BLaER1 (cell line): ENCODE results near the gene SACS.
A peak's percentile ranks its signal among the peaks of the same experiment; 100 is the strongest.
"Not testable (repeated sequence)": the region's sequence is repeated elsewhere in the genome, so short reads cannot be mapped to it uniquely, and the experiment has no call there.

Experiments
- H3K27ac ChIP-seq: shearing (Covaris generic); formaldehyde crosslinking; 2 replicates; pipeline ENCODE4 v1.8.1; 2022
- H3K27me3 ChIP-seq: shearing (Covaris generic); formaldehyde crosslinking; 2 replicates; pipeline ENCODE4 v1.8.1; 2022
- H3K36me3 ChIP-seq: shearing (Covaris generic); formaldehyde crosslinking; 2 replicates; pipeline ENCODE4 v1.8.1; 2022
- H3K4me1 ChIP-seq: shearing (Covaris generic); formaldehyde crosslinking; 2 replicates; pipeline ENCODE4 v1.8.1; 2022
- H3K4me2 ChIP-seq: shearing (Covaris generic); formaldehyde crosslinking; 2 replicates; pipeline ENCODE4 v1.8.1; 2022
- H3K4me3 ChIP-seq: shearing (Covaris generic); formaldehyde crosslinking; 2 replicates; pipeline ENCODE4 v1.8.1; 2022
- H3K9ac ChIP-seq: shearing (Covaris generic); formaldehyde crosslinking; 2 replicates; pipeline ENCODE4 v1.8.1; 2022
- H3K9me3 ChIP-seq: shearing (Covaris generic); formaldehyde crosslinking; 2 replicates; pipeline ENCODE4 v1.8.1; 2022
- H4K20me1 ChIP-seq: shearing (Covaris generic); formaldehyde crosslinking; 2 replicates; pipeline ENCODE4 v1.8.1; 2022
- Cebpa-rat ChIP-seq: shearing (Covaris generic); IDR thresholded peaks from 2 replicates; pipeline ENCODE4 v1.8.1; 2022

SACS gene

DNA sequence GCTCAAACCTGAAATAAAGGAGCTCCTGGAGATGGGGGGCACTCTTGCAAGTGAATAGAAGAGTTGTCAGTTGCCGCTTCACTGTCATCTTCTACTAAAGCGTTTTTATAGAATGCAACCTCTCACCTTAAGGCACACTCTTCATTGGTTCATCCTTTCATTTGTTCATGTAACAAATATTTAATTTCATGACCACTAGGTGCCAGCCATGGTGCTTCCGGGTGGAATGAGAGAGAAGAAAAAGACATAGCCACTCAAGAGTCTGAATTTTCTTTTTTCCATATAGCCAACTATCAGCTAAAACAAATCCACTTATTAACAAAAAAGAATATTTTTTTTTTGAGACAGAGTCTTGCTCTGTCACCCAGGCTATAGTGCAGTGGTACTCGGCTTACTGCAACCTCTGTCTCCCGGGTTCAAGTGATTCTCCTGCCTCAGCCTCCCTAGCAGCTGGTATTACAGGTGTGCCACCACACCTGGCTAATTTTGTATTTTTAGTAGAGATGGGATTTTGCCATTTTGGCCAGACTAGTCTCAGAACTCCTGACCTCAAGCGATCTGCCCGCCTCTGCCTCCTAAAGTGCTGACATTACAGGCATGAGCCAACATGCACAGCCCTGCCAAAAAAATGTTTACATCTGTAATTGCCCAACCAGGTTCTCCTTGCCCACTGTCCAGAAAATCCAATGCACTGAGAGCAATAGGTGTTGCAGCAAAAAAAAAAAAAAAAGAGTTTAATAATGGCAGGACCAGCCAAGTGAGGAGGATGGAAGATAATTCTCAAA, 22.1 kb upstream of the SACS start:
- H3K9me3 ChIP-seq, result no peaks in the 10 kb centered on the region
- H3K4me3 ChIP-seq, result no peak overlapping the region
- no peak overlapping the region for H3K27ac ChIP-seq
- no peak overlapping the region for H3K9ac ChIP-seq
- peaks cover 15% of the 10 kb centered on the region for H3K4me1 ChIP-seq
- H3K4me2 ChIP-seq, result no peak overlapping the region
- no peak for TF ChIP-seq Cebpa-rat
- no peaks in the 10 kb centered on the region for H4K20me1 ChIP-seq
- H3K36me3 ChIP-seq, result no peaks in the 10 kb centered on the region
- H3K27me3 ChIP-seq, result no peaks in the 10 kb centered on the region

DNA sequence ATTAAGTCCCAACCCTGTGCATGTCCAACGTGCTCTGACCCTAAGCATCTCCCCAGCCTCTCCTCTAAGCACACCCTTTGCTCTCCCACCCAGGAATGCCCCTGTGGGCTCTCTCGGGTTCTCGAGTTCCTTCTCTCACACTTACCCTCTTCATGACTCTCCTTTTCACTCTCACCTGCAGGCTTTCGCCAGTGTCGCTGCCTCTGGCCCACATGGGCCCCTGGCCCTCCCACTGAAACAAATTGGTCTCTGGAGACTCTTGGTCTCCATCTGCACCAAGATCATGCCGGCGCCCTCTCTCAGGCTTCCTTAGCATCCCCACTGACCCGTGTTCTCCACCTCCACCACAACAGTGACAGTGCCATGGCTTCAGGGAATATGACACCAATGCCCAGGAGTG, 19.6 kb upstream of the SACS start:
- Histone ChIP-seq H3K9ac (no peak overlapping the region), H3K27ac (no peak overlapping the region), H3K4me2 (no peak overlapping the region), H3K4me1 (peaks cover 23% of the 10 kb centered on the region), H3K36me3 (no peaks in the 10 kb centered on the region), H3K4me3 (no peak overlapping the region), H3K9me3 (no peaks in the 10 kb centered on the region), H3K27me3 (no peaks in the 10 kb centered on the region), H4K20me1 (no peaks in the 10 kb centered on the region)
- no peak for TF ChIP-seq Cebpa-rat

- H3K27ac ChIP-seq, result no peak overlapping the region
Measured at GRCh38 chr13:23450340-23451046, 17.0 kb upstream of the SACS start.

DNA sequence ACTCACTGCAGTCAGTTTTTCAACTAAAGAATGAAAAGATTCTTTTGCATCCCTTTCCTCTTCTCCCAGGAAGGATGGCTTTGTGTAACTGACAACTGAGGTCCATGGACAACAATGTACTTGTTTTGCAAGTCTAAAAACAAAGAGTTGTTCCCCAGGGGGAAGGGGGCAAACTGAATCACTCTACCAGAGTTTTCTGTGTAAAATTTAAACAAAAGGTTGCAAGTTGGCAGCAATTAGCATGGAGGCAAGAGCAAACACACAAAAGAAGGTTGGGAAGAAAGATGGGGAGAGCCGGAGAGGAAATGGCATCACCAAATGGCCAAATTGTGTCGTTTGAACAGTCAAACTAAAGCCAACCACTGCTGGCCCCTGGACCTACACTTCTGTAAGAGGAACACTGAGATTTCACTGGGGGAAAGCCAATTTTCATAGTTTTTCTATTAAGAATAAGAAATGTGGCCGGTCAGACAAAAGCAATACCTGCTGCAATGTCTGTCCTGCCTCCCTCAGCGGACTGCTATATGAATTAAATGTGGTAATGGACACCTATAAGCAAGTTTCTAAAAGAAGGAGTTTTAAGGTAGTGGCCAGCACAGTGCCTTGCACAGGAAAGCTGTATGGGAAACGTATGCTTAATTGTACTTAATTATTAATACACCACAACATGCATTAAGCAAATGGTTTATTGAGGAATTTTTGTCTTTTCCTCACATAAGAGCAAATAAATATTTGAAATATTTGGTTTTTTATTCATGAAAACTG, 16.1 kb upstream of the SACS start:
- Histone ChIP-seq H3K4me2 (peak overlapping the region; percentile 50), H3K9ac (no peak overlapping the region), H3K9me3 (no peaks in the 10 kb centered on the region), H3K4me3 (no peak overlapping the region), H4K20me1 (no peaks in the 10 kb centered on the region), H3K27ac (no peak overlapping the region), H3K36me3 (no peaks in the 10 kb centered on the region), H3K27me3 (no peaks in the 10 kb centered on the region), H3K4me1 (peaks cover 23% of the 10 kb centered on the region)
- no peak for TF ChIP-seq Cebpa-rat

More at GRCh38 chr13:23450340-23451046, 17.0 kb upstream of the SACS start:
- Histone ChIP-seq H3K9me3 (no peaks in the 10 kb centered on the region), H3K4me2 (peak overlapping the region; percentile 26; the same call in 1 of the 2 replicates), H3K36me3 (no peaks in the 10 kb centered on the region), H3K27me3 (no peaks in the 10 kb centered on the region), H3K4me1 (peaks cover 23% of the 10 kb centered on the region), H3K4me3 (no peak overlapping the region), H4K20me1 (no peaks in the 10 kb centered on the region), H3K9ac (peak overlapping the region; percentile 1; the same call in 1 of the 2 replicates)
- TF ChIP-seq Cebpa-rat, result no peak

- H3K27me3 ChIP-seq, result no peaks in the 10 kb centered on the region
- TF ChIP-seq Cebpa-rat, result no peak
- no peak overlapping the region for H3K27ac ChIP-seq
Measured at GRCh38 chr13:23447927-23448326, 14.4 kb upstream of the SACS start.

GRCh38 chr13:23445794-23446193, 12.3 kb upstream of the SACS start:
- Histone ChIP-seq H3K4me1 (peaks cover 22% of the 10 kb centered on the region), H3K4me3 (no peak overlapping the region), H3K9me3 (no peaks in the 10 kb centered on the region), H3K9ac (no peak overlapping the region), H3K4me2 (no peak overlapping the region), H3K27me3 (no peaks in the 10 kb centered on the region), H4K20me1 (no peaks in the 10 kb centered on the region), H3K27ac (no peak overlapping the region), H3K36me3 (no peaks in the 10 kb centered on the region)
- no peak for TF ChIP-seq Cebpa-rat

More at GRCh38 chr13:23447927-23448326, 14.4 kb upstream of the SACS start:
- Histone ChIP-seq H3K9ac (no peak overlapping the region), H3K4me1 (peaks cover 23% of the 10 kb centered on the region), H3K4me2 (no peak overlapping the region), H3K9me3 (no peaks in the 10 kb centered on the region), H3K4me3 (no peak overlapping the region), H4K20me1 (no peaks in the 10 kb centered on the region), H3K36me3 (no peaks in the 10 kb centered on the region)

DNA sequence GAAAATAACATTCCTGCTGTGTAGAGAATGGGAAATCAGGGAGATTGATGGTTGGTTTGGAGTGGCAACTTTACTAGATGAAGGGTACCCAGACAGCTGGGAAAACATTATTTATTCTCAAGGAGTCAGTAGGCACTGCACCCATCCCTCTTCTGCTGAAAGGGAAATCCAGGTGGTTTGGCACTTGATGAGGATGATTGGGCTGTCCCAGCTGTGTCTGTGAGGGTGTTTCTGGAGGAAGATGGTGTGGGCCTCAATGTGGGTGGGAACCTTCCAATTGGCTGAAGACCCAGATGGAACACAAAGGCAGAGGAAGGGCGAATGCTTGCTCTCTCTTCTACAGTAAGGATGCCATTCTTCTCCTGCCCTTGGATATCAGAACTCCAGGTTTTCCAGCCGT, 10.4 kb upstream of the SACS start:
- no peaks in the 10 kb centered on the region for H3K9me3 ChIP-seq
- H3K27ac ChIP-seq, result no peak overlapping the region
- no peak overlapping the region for H3K9ac ChIP-seq
- H3K4me2 ChIP-seq, result no peak overlapping the region
- peaks cover 2% of the 10 kb centered on the region for H3K4me1 ChIP-seq
- no peak for TF ChIP-seq Cebpa-rat
- H3K36me3 ChIP-seq, result no peaks in the 10 kb centered on the region
- H3K27me3 ChIP-seq, result no peaks in the 10 kb centered on the region
- no peak overlapping the region for H3K4me3 ChIP-seq
- no peaks in the 10 kb centered on the region for H4K20me1 ChIP-seq

GRCh38 chr13:23443110-23443509, 9.6 kb upstream of the SACS start:
- Histone ChIP-seq H3K4me1 (no peaks in the 10 kb centered on the region), H3K27ac (no peak overlapping the region), H4K20me1 (no peaks in the 10 kb centered on the region), H3K4me2 (no peak overlapping the region), H3K9me3 (no peaks in the 10 kb centered on the region), H3K36me3 (no peaks in the 10 kb centered on the region), H3K9ac (no peak overlapping the region), H3K27me3 (no peaks in the 10 kb centered on the region), H3K4me3 (no peak overlapping the region)
- no peak for TF ChIP-seq Cebpa-rat

GRCh38 chr13:23440821-23441618, 7.5 kb upstream of the SACS start:
- no peaks in the 10 kb centered on the region for H3K9me3 ChIP-seq
- H3K4me2 ChIP-seq, result no peak overlapping the region
- H3K9ac ChIP-seq, result no peak overlapping the region
- no peaks in the 10 kb centered on the region for H3K27me3 ChIP-seq
- no peak for TF ChIP-seq Cebpa-rat
- H3K27ac ChIP-seq, result no peak overlapping the region
- no peaks in the 10 kb centered on the region for H3K36me3 ChIP-seq
- no peaks in the 10 kb centered on the region for H3K4me1 ChIP-seq
- no peak overlapping the region for H3K4me3 ChIP-seq
- no peaks in the 10 kb centered on the region for H4K20me1 ChIP-seq

GRCh38 chr13:23440324-23440723, 6.8 kb upstream of the SACS start:
- not testable (repeated sequence) for H3K36me3 ChIP-seq, H4K20me1 ChIP-seq, H3K27me3 ChIP-seq, H3K27ac ChIP-seq, H3K9me3 ChIP-seq, H3K4me2 ChIP-seq, H3K4me1 ChIP-seq, H3K9ac ChIP-seq, H3K4me3 ChIP-seq
